Osteocyte (in vitro differentiated cells): ENCODE results near the gene GRIK5. TPM values are rescaled to one million over a fixed set of nuclear protein-coding genes. Genes with fewer than 3 reads are reported as not detected.

Experiments
- DNase-seq: peaks from one replicate; pipeline ENCODE4 v3.0.0; 2021; ENCODE audit warnings: mixed read lengths; ENCODE audit not compliant: unreplicated experiment; ENCODE audit errors: extremely low spot score
- H3K27ac Mint-ChIP-seq: one replicate; pipeline ENCODE4 v1.8.0; 2021; ENCODE audit warnings: mild to moderate bottlenecking, mixed read lengths; ENCODE audit not compliant: unreplicated experiment
- H3K27me3 Mint-ChIP-seq: one replicate; pipeline ENCODE4 v1.8.0; 2021; ENCODE audit warnings: mixed read lengths; ENCODE audit not compliant: unreplicated experiment
- H3K36me3 Mint-ChIP-seq: one replicate; pipeline ENCODE4 v1.8.0; 2021; ENCODE audit warnings: mixed read lengths; ENCODE audit not compliant: unreplicated experiment
- H3K4me1 Mint-ChIP-seq: one replicate; pipeline ENCODE4 v1.8.0; 2021; ENCODE audit warnings: mixed read lengths; ENCODE audit not compliant: unreplicated experiment
- H3K4me3 Mint-ChIP-seq: one replicate; pipeline ENCODE4 v1.8.0; 2021; ENCODE audit warnings: mild to moderate bottlenecking, moderate library complexity, mixed read lengths; ENCODE audit not compliant: unreplicated experiment
- H3K9me3 Mint-ChIP-seq: one replicate; pipeline ENCODE4 v1.8.0; 2021; ENCODE audit warnings: mixed read lengths; ENCODE audit not compliant: unreplicated experiment
- total RNA-seq: library from RNA; stranded (reverse); gene quantifications from 2 replicates; pipeline ENCODE4 v1.2.1, GENCODE V29; 2021
- TF ChIP-seq, protein P1 (sequence below): fragments of 200-600 bp; sonication (generic); IDR thresholded peaks from 2 replicates; pipeline ENCODE4 v1.5.0; 2021; ENCODE audit warnings: antibody characterized with exemption, mild to moderate bottlenecking, moderate library complexity

Gene GRIK5
- total RNA-seq, 1 donor from 2014 or later, result 0.38 TPM

DNA sequence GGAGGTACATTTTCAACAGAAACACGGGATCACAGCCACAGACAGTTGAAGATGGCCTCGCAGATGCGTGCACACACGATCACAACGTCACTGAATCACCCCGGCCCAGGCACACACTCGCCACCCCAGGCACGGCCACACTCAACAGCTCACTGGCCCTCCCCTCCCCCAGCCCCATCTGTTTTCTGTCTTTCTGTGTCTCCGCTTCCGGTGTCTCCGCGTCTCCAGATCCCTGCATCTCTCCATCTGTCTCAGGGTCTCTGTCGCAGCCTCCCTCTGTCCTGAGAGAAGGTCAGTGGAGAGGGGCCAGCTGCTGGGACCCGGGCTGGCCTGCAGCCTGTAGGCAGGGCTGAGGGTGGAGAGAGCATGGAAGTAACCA, 72.2 kb downstream of the GRIK5 start:
- no peak for DNase-seq
- Mint-ChIP-seq H3K36me3 (peaks cover 5% of the 10 kb centered on the region), H3K4me3 (no peak overlapping the region), H3K27ac (no peak overlapping the region), H3K4me1 (peaks cover 10% of the 10 kb centered on the region), H3K27me3 (peaks cover 69% of the 10 kb centered on the region), H3K9me3 (no peaks in the 10 kb centered on the region)
- TF ChIP-seq, protein P1, sequence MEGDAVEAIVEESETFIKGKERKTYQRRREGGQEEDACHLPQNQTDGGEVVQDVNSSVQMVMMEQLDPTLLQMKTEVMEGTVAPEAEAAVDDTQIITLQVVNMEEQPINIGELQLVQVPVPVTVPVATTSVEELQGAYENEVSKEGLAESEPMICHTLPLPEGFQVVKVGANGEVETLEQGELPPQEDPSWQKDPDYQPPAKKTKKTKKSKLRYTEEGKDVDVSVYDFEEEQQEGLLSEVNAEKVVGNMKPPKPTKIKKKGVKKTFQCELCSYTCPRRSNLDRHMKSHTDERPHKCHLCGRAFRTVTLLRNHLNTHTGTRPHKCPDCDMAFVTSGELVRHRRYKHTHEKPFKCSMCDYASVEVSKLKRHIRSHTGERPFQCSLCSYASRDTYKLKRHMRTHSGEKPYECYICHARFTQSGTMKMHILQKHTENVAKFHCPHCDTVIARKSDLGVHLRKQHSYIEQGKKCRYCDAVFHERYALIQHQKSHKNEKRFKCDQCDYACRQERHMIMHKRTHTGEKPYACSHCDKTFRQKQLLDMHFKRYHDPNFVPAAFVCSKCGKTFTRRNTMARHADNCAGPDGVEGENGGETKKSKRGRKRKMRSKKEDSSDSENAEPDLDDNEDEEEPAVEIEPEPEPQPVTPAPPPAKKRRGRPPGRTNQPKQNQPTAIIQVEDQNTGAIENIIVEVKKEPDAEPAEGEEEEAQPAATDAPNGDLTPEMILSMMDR, result no peak

DNA sequence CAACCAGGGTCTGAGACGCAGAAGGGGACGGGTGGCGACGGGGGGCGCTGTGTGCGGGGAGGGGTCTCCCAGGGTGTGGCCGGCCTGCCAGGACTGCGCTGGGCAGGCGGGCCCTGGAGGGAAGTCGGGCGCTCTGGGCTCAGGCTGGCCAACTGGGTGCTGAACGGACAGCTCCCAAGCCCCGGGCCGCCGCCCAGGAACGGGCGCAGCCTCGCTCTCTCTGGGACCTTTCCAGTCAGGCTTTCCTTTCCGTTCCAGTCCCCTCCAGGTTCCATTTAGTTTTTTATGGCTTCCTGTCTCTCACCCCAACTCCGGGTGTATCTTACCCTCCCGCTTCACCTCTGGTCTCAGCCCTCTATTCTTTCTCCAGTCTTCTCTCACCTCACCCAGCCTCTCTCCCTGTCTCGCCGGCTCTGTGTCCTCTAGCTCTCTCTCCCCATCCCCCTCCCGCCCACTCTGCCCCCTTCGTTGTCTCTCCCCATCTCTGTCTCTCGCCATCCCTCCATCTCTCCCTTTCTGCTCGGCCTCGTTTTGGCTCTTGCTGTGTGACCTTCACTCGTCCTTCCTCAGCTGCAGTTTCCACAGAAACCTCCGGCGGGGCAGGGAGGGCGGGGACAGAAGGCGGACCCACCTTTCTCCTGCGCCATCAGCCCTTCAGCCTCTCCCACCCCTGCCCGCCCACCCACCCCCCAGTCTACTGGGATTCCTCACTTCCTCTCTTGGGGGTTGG, 72.7 kb downstream of the GRIK5 start:
- Mint-ChIP-seq H3K4me3 (no peak overlapping the region), H3K4me1 (peaks cover 10% of the 10 kb centered on the region), H3K36me3 (peaks cover 5% of the 10 kb centered on the region), H3K27ac (no peak overlapping the region), H3K9me3 (no peaks in the 10 kb centered on the region), H3K27me3 (peaks cover 73% of the 10 kb centered on the region)
- TF ChIP-seq, protein P1, result no peak
- DNase-seq, result no peak

DNA sequence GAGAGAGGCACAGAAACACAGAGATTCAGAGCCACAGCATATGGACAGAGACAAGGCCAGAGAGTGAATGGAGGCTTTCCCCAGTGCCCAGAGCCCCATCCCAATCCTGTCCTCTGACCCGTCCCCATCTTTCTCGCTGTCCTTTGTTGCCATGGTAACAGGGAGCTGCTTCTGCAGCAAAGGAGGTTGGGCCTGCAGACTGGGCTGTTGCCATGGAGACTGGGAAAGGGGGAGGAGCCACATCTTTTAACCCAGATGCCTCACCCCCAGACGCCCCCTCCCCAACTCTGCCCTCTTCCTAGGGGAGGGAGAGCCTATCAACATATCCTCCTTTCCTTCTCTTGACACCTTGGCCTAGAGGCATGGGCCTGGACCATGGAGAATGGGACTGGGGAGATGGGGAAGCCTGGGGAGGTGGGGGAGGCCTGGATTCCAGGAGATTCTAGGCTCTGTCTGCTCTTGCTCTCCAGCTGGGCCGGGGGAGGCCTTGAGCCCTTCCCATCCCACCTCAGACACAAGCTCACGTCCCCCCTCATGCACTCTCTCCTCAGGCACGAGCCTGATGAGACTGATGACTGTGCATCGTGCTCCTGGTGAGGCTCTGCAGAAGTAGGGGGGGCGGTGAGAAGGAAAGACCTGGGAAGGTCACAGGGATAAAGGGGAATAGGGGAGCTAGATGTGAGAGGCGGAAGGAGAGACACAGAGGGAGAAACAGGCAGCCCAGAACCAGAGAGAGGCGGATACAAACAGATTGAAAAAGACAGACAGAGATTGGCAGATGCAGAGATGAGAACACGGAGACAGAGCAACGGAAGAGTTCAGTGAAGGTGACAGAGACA, 73.8 kb downstream of the GRIK5 start:
- Mint-ChIP-seq H3K27me3 (peaks cover 65% of the 10 kb centered on the region), H3K9me3 (no peaks in the 10 kb centered on the region), H3K4me3 (no peak overlapping the region), H3K4me1 (peaks cover 10% of the 10 kb centered on the region), H3K27ac (no peak overlapping the region), H3K36me3 (peaks cover 5% of the 10 kb centered on the region)
- TF ChIP-seq, protein P1, result no peak
- DNase-seq, result no peak

DNA sequence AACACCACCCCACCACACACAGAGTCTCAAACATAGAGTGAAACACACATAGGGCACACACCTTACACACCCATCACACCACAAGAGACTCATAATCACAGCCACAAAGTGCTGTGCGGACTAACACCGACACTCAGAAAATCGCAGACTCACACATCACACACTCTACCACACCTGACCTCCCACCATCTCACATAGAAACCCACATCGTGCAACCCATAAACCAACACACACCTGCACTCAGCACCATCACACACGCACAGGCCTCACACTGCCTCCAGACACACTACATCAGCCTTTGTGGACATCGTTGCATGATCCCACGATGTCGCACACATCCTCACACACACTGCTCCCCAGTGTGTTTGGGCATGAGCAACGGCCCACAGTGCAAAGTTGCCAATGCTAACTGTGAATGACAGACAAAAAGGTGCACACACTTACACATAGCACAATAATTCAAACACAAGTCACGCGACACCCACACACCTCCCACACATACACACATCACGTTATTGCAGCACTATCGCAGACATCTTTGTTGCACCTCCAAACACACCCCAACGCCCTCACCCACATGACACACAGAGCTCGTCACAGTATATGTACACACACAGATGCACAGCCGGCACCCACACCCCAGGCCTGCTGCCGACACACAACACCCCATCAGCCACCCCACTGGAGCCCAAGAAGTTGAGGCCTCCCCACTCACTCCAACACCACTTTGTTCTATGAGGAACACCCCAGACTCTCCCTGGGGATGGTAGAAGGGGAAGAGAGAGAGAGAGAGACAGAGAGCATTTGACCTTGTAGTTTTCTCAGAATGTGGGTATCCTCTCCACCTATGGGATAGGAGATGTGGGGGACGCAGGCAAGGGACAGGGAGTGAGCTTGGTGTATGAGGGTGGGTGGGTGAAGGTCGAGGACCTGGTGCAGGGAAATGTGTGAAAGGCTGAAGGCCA, 74.7 kb downstream of the GRIK5 start:
- DNase-seq, result no peak
- H3K36me3 Mint-ChIP-seq, result peaks cover 5% of the 10 kb centered on the region
- TF ChIP-seq, protein P1, result no peak
- no peak overlapping the region for H3K27ac Mint-ChIP-seq
- peaks cover 56% of the 10 kb centered on the region for H3K27me3 Mint-ChIP-seq
- H3K4me1 Mint-ChIP-seq, result peaks cover 10% of the 10 kb centered on the region
- H3K9me3 Mint-ChIP-seq, result no peaks in the 10 kb centered on the region
- no peak overlapping the region for H3K4me3 Mint-ChIP-seq
